ENCODE results near the gene RASGRF1. TPM values are rescaled to one million over a fixed set of nuclear protein-coding genes. Genes with fewer than 3 reads are reported as not detected.

RASGRF1 gene
- polyA plus RNA-seq, 1 donor from 2014 or later, result 11.0 TPM

DNA sequence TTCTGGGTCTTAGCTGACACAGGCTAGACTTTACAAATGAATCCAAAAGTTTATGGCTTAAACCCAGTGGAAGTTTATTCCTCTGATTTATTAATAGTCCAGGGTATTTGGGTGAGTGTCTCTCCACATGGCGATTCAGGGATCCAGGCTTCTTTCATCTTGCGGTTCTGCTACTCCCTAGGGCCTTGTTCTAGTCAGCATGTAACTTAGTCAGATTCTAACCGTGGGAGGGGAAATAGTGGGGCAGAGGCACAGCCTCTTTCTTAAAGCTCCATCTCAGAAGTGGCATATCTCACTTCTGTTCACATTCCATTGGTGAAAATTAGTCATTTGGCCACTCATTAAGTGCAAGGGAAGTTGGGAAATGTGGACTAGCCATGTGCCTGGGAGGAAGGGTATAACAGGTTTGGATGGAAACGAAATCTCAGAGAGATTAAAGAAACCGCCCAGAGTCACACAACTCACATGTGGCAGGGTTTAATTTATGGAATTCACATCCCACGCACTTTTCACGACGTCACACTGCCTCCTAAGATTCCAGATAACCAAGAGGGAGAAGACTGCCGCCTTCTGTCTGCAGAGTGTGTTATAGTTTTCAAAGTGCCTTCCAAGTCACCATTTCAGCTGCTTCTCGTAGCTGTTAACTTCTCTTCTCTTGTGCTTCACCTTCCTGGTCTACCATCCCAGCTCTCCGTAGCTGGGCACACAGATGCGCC is 11.4 kb upstream of the RASGRF1 start:
- Histone ChIP-seq H3F3A (ENCODE audit: insufficient read depth, low read length, poor library complexity, severe bottlenecking) (no peaks in the 10 kb centered on the region), H4K20me1 (ENCODE audit: insufficient read depth) (no peaks in the 10 kb centered on the region), H3K27me3 (ENCODE audit: insufficient read depth, low read depth, low read length) (peaks cover 7% of the 10 kb centered on the region), H3K9me2 (ENCODE audit: insufficient read depth, low read length) (no peaks in the 10 kb centered on the region), H3K36me3 (ENCODE audit: insufficient read depth, low read length) (no peaks in the 10 kb centered on the region), H3K79me2 (replicated peaks; ENCODE audit: insufficient read depth, low read length) (no peaks in the 10 kb centered on the region), H3K4me2 (ENCODE audit: low read length) (no peak overlapping the region), H3K4me3 (ENCODE audit: low read length) (no peak overlapping the region), H3K9me3 (ENCODE audit: low read length) (no peaks in the 10 kb centered on the region), H3K27ac (ENCODE audit: low read length) (no peak overlapping the region), H3K9ac (ENCODE audit: low read length) (no peak overlapping the region), H2AFZ (ENCODE audit: low read depth, low read length) (no peak overlapping the region)
- TF ChIP-seq RAD21 (conservative IDR thresholded peaks at IDR 0.05), result no peak
- TF ChIP-seq, protein P1, sequence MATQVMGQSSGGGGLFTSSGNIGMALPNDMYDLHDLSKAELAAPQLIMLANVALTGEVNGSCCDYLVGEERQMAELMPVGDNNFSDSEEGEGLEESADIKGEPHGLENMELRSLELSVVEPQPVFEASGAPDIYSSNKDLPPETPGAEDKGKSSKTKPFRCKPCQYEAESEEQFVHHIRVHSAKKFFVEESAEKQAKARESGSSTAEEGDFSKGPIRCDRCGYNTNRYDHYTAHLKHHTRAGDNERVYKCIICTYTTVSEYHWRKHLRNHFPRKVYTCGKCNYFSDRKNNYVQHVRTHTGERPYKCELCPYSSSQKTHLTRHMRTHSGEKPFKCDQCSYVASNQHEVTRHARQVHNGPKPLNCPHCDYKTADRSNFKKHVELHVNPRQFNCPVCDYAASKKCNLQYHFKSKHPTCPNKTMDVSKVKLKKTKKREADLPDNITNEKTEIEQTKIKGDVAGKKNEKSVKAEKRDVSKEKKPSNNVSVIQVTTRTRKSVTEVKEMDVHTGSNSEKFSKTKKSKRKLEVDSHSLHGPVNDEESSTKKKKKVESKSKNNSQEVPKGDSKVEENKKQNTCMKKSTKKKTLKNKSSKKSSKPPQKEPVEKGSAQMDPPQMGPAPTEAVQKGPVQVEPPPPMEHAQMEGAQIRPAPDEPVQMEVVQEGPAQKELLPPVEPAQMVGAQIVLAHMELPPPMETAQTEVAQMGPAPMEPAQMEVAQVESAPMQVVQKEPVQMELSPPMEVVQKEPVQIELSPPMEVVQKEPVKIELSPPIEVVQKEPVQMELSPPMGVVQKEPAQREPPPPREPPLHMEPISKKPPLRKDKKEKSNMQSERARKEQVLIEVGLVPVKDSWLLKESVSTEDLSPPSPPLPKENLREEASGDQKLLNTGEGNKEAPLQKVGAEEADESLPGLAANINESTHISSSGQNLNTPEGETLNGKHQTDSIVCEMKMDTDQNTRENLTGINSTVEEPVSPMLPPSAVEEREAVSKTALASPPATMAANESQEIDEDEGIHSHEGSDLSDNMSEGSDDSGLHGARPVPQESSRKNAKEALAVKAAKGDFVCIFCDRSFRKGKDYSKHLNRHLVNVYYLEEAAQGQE (IDR thresholded peaks at IDR 0.05; ENCODE audit: borderline replicate concordance), result no peak
- no peak for TF ChIP-seq MXI1 (conservative IDR thresholded peaks at IDR 0.05; ENCODE audit: poor library complexity, severe bottlenecking)
- TF ChIP-seq, protein P2, sequence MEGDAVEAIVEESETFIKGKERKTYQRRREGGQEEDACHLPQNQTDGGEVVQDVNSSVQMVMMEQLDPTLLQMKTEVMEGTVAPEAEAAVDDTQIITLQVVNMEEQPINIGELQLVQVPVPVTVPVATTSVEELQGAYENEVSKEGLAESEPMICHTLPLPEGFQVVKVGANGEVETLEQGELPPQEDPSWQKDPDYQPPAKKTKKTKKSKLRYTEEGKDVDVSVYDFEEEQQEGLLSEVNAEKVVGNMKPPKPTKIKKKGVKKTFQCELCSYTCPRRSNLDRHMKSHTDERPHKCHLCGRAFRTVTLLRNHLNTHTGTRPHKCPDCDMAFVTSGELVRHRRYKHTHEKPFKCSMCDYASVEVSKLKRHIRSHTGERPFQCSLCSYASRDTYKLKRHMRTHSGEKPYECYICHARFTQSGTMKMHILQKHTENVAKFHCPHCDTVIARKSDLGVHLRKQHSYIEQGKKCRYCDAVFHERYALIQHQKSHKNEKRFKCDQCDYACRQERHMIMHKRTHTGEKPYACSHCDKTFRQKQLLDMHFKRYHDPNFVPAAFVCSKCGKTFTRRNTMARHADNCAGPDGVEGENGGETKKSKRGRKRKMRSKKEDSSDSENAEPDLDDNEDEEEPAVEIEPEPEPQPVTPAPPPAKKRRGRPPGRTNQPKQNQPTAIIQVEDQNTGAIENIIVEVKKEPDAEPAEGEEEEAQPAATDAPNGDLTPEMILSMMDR (IDR thresholded peaks at IDR 0.05; ENCODE audit: poor library complexity, severe bottlenecking), result no peak
- no peak for TF ChIP-seq POLR2AphosphoS5 (IDR thresholded peaks at IDR 0.05)
- no peak for TF ChIP-seq SMC3 (conservative IDR thresholded peaks at IDR 0.05; ENCODE audit: poor library complexity)
- TF ChIP-seq EZH2 (IDR thresholded peaks at IDR 0.05; ENCODE audit: borderline replicate concordance, insufficient read depth, low read length, poor library complexity, severe bottlenecking), result no peak
- TF ChIP-seq TAF1 (IDR thresholded peaks at IDR 0.05; ENCODE audit: low read depth), result no peak
- no peak for TF ChIP-seq EP300 (conservative IDR thresholded peaks at IDR 0.05; ENCODE audit: poor library complexity, severe bottlenecking)

DNA sequence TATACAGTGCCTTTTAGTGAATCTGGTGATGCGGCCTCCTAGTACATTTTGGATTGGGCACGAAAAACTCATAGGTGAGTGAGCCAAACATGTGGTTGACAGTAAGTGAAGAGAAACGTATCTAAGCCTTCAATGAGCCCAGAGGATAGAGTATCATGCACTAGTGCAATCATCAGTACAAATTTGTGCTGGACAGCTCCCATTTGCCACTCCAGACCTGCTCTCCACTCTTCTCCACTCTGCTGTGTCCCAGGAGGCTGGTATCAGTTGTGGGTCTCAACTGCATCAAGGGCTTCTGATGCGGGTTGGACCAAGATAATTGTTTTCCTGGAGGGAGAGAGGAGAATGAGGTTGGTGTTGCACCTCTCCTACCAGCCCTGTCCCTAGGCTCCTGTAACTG is 9.1 kb upstream of the RASGRF1 start:
- Histone ChIP-seq H3K9me2 (ENCODE audit: insufficient read depth, low read length) (no peaks in the 10 kb centered on the region), H3F3A (ENCODE audit: insufficient read depth, low read length, poor library complexity, severe bottlenecking) (no peaks in the 10 kb centered on the region), H3K4me2 (ENCODE audit: low read length) (no peak overlapping the region), H3K27me3 (ENCODE audit: insufficient read depth, low read depth, low read length) (peaks cover 25% of the 10 kb centered on the region), H3K4me3 (ENCODE audit: low read length) (no peak overlapping the region), H3K9me3 (ENCODE audit: low read length) (no peaks in the 10 kb centered on the region), H3K27ac (ENCODE audit: low read length) (no peak overlapping the region), H2AFZ (ENCODE audit: low read depth, low read length) (no peak overlapping the region), H3K79me2 (replicated peaks; ENCODE audit: insufficient read depth, low read length) (no peaks in the 10 kb centered on the region), H3K36me3 (ENCODE audit: insufficient read depth, low read length) (no peaks in the 10 kb centered on the region), H4K20me1 (ENCODE audit: insufficient read depth) (no peaks in the 10 kb centered on the region), H3K9ac (ENCODE audit: low read length) (no peak overlapping the region)
- TF ChIP-seq, protein P2 (IDR thresholded peaks at IDR 0.05; ENCODE audit: poor library complexity, severe bottlenecking), result no peak
- TF ChIP-seq, protein P1 (IDR thresholded peaks at IDR 0.05; ENCODE audit: borderline replicate concordance), result no peak
- TF ChIP-seq EP300 (conservative IDR thresholded peaks at IDR 0.05; ENCODE audit: poor library complexity, severe bottlenecking), result no peak
- no peak for TF ChIP-seq POLR2AphosphoS5 (IDR thresholded peaks at IDR 0.05)
- TF ChIP-seq RAD21 (conservative IDR thresholded peaks at IDR 0.05), result no peak
- TF ChIP-seq SMC3 (conservative IDR thresholded peaks at IDR 0.05; ENCODE audit: poor library complexity), result no peak
- no peak for TF ChIP-seq EZH2 (IDR thresholded peaks at IDR 0.05; ENCODE audit: borderline replicate concordance, insufficient read depth, low read length, poor library complexity, severe bottlenecking)
- no peak for TF ChIP-seq TAF1 (IDR thresholded peaks at IDR 0.05; ENCODE audit: low read depth)
- TF ChIP-seq MXI1 (conservative IDR thresholded peaks at IDR 0.05; ENCODE audit: poor library complexity, severe bottlenecking), result no peak

Measured in neural cell (in vitro differentiated cells).